Stimulated activated CD8-positive, alpha-beta memory T cell treated with anti-CD3 and anti-CD28 coated beads, Interleukin-12 subunit alpha, Interleukin-12 subunit beta, amount 100 ng/mL, for 24 hours (primary cell): ENCODE data around the gene DVL3.
A peak's percentile ranks its signal among the peaks of the same experiment; 100 is the strongest.
"Not testable (repeated sequence)": the region's sequence is repeated elsewhere in the genome, so short reads cannot be mapped to it uniquely, and the experiment has no call there.

Experiments
- DNase-seq: peaks from one replicate; pipeline ENCODE4 v3.0.0-alpha.2; 2020; ENCODE audit errors: extremely low read depth

Gene DVL3

DNA sequence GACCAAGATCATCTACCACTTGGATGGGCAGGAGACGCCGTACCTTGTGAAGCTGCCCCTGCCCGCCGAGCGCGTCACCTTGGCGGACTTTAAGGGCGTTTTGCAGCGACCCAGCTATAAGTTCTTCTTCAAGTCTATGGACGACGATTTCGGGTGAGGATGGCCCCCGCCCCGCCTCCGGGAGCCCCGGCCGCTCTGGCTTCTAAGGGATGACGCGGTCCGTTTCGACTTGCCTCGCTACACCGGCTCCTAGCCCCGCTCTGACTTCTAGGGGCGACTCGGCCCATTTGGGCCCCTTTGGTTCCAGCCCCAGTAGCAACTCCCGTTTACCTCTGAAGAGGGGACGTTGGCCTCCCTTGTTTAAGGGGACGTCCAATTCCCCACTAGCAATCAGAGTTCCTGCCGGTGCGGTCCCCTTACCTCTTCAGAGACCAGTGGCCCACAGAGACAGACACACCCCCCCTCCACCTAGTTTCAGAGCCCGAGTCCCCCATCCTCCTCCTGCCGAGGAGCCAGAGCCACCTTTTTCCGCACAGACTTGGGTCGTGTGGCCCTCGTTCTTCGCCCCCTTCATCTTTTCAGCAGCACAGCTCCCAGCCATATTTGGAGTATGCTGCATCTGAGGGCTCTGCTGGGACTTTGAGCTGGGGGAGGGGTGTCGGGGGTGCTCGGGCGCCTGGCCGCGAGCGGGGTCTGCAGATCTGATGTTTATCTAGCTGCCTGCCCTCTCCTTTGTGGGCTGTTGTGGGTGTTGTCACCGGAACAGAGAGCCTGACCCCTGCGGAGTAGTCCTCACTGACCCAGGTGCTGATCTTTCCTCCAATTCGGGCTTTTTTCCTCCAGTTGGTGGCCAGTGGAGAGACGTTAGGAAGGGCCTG is 706 bp downstream of the DVL3 start:
- no peak for DNase-seq

DNA sequence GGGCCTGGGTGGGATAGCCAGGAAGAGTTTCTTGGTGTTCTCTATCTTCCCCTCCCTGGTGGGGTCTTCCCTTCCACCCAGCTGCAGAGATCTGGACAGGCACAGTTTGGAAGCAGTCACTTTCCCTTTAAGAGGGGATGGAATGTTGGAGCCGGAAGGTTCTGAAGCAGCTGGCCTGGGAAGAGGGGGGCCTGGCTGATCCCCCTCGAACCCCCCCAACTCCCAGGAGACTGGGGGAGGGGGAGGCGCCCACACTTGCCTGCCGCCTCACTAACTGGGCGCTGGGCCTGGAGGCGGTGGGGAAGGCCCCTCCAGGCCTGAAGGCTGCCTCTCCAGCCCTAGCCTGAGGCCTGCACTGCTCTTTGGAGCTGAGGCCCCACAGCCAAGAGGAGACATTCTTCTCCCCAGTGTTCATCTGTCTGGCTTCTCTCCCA is 1.4 kb downstream of the DVL3 start:
- DNase-seq = no peak

DNA sequence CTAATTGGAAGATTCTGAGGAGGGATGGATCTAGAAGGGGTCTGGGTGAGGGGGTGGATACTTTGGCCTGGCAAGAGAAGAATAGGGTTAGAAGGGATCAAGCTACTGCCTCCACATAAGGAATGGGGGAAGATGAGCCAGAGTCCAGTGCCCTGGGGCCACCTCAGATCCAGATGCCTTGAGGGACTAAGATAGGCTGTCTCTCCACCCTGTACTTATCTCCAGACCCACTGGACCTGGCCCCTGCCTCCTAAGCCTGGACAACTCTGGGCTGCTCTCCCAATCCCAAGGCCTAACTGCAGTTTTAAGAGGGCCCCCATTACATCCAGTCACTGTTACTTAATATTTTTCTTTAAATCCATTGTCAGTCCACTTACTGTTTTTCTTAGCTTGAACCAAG is 2.0 kb downstream of the DVL3 start:
- DNase-seq = no peak

DNA sequence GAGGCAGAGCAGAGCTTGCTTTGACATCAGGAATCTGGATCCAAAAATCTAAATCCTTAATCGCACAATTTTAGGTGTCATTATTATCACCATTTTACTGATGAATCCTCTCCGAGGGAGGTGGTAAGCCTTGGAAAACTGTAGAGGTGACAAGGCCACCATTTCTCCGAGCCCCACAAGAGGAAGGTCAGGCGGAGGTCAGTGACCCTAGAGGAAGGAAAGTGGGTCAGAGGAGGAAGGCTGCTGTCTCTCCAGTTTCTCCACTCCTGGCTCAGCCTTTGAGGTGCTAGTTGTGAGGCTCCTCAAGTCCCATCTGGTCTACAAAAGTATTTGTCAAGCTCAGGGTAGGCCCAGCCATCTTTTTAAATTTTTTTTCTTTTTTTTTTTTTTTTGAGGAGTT is 3.2 kb downstream of the DVL3 start:
- DNase-seq = no peak

DNA sequence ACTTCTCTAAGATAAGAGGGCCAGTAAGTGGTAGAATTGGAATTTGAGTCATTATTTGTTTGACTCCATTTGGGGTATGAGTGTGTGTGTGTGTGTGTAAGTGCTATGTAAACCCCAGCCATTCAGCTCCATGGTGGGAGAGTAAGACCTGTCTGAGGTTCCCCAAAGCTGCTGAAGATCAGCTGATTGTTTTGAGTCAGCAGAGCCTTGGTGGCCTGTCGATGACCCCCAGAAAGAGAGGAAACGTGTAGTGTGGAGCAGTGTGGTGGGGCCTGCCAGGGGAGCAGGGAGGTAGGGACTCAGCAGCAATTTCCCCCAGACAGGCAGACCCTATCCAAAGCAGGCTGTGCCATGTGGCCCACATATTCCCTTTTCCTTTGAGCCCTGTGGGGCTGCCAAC is 5.3 kb downstream of the DVL3 start:
- DNase-seq = no peak

DNA sequence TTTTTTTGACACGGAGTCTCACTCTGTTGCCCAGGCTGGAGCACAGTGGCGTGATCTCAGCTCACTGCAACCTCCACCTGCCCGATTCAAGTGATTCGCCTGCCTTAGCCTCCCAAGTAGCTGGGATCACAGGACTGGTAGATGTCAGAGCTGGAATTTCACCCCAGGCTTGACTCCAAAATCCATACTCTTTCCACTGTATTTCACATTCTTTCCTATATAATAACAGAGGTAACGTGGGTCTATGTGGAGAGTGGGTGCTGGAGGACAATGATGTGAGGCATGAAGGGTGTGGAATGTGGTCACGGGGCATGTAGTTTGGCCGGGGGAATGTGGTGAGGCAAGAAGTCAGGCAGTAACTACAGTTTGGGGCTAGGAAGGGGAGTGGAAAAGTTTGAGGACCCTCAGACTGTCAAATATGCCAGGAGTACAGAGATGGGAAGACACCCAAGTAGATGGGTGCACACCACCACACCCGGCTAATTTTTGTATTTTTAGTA is 7.4 kb downstream of the DVL3 start:
- not testable (repeated sequence) for DNase-seq

DNA sequence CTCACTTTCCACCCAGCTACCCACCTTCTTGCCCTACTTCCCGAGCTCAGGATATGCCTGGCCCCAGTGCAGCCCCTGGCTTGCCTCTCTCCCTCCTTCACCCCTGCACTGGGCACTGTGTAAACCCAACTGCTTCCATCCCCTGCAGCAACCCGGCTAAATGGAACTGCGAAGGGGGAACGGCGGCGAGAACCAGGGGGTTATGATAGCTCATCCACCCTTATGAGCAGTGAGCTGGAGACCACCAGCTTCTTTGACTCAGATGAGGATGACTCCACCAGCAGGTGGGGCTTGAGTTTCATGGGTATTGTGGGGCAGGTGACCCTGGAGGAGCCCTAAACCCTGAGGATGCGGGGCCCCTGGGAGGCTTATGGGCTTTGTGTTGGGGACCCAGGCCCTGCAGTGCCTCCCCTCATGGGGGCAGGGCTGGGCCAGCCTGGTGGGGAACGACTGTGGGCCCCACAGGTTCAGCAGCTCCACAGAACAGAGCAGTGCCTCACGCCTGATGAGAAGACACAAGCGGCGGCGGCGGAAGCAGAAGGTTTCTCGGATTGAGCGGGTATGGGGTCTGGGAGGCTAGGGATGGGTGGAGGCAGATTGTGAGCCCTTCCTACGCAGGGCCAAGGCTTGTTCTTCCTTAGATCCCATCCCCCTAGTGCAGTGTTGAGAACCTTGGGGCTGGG is 9.6 kb downstream of the DVL3 start:
- no peak for DNase-seq

DNA sequence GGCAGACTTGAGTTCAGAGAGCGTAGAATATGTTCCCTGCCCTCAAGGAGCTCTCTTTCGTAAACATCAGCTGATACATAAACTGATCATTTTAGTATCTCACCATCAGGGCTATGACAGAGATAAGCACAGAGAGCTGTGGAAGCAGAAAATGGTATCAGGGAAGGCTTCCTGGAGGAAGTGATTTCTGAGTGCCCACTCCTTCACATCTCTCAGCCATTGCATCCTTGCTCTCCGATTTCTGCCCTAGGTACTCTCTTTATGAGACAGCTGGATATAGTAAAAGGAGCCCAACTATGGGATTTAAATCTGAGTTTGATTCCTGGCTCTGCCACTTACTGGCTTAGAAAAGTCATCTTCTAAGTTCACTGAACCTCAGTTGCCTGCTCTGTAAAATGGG is 10.4 kb downstream of the DVL3 start:
- DNase-seq = no peak

DNA sequence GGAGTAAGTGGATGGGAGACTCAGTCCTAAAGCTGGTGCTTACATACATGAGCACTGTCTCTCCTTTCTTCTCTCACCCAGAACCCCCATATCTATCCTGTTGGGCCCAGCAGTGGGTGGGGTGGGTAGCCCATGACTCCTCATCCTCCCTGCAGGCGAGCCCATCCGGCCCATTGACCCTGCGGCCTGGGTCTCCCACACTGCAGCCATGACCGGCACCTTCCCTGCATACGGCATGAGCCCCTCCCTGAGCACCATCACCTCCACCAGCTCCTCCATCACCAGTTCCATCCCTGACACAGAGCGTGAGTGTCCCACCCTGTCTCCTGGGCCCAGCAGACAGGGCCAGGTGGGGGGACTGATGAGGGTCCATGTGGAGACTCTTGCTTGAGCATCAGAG is 11.5 kb downstream of the DVL3 start:
- DNase-seq = no peak

DNA sequence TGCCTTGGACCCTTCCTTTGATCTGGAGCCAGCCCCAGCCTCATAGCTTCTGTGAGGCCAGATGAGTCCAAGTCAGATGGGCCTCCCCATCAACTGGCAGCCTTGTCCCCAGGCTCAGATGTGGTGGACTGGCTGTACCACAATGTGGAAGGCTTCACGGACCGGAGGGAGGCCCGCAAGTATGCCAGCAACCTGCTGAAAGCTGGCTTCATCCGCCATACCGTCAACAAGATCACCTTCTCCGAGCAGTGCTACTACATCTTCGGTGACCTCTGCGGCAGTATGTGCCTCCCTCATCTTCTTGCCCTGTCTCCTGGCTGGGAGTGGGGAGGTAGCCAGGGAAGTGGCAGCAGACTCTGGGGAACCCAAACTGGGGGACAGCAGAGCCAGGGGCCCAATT is 12.6 kb downstream of the DVL3 start:
- no peak for DNase-seq

DNA sequence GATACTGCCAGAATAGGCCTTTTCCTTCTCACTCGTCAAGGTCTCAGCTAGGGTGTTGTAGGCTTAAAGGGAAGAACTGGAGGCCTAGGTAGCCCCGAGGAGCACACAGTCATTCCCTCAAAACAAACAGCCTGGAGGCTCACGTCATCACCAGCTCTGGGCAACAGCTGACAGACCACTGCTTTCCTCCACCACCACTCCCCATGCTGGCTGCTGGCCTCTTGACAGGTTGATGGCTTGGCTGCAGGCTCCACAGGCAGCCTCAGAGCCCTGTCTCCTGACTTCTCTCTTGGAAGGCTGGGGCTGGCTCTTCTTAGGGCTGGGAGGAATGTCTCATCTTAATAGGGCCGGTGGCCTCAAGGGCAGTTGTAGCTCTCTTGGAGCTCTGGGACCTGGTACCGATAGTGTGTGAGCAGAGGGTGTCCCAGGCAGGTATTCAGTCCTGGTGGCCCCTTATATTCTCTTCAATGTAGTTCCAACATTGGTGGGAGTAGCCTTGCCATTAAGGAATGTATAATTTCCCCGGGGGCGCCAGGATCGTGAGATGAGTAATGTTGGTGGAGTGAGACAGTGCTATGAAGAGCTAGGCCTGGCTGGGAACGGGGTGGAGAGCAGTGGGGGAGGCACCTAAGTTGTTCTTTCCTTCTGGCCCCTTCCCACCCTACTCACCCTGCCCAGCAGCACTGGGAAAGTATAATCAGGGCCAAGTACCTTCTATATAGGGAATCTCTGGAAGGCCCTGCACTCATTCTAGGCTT is 13.4 kb downstream of the DVL3 start:
- DNase-seq = no peak

DNA sequence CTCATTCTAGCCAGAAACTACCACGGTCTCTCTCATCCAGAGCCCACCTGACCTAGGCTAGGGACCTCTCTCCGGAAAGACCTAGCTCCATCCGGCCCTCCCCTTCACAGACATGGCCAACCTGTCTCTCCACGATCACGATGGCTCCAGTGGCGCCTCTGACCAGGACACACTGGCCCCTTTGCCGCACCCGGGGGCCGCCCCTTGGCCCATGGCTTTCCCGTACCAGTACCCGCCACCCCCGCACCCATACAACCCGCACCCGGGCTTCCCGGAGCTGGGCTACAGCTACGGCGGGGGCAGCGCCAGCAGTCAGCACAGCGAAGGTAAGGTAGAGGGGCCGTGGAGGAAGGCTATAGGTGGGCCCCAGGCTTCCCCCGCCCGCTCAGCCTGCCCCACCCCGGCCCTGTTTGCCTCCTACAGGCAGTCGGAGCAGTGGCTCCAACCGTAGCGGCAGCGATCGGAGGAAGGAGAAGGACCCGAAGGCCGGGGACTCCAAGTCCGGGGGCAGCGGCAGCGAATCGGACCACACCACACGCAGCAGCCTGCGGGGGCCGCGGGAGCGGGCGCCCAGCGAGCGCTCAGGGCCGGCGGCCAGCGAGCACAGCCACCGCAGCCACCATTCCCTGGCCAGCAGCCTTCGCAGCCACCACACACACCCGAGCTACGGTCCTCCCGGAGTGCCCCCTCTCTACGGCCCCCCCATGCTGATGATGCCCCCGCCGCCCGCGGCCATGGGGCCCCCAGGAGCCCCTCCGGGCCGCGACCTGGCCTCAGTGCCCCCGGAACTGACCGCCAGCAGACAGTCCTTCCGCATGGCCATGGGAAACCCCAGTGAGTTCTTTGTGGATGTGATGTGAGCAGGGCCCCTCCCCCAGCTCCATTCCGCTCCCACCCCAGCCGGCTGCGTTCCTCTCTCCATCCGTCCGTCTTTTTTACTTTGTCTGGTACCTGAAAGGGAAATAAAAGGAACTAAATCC is 15.0 kb downstream of the DVL3 start:
- DNase-seq = no peak

DNA sequence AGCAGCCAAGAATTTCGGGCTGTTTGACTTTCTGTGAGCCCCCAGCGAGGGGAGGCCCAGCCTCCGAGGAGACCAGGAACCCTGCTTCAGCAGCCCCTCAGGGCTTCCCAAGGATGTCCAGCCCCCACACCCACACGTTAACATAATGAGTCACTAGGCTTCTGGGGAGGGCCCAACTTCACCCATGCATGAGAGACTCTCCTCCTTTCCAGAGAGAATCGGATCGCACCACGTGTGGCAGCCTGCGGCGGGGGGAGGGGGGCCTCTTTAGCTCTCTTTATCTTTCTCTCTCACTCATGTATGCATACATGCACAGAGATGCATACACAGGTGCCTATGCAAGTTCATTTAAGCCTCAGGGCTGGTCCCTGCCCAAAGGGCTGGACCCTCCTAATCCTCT is 16.4 kb downstream of the DVL3 start:
- no peak for DNase-seq

DNA sequence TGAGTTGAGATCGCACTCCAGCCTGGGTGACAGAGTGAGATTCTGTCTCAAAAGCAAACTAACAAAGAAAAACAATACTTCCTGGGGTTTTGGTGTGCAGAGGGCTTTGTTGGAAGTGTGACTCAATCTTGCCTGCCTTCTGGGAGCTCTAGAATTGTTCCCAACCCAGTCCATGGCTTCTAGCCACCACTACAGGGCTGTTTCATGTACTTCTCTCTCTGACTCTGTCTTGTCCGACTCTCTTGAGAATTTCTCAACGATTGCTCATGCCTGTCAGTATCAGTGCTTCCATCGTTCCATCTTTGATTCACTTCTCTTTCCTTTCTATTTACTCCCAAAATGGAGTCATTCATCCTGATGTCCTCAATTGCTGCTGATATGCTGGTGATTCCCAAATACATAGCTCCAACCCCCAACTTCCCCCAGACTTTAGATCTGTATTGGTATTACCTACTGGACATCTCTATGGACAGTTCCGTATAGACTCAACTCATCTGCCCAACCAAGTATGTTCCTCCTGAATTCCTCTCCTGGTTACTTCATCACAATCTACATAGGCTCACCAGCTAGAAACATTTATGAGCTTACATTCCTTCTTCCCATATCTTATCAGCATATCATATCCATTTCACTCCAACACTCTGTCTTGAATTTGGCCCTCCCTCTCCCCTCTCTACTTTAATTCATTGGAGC is 17.6 kb downstream of the DVL3 start:
- DNase-seq = no peak

DNA sequence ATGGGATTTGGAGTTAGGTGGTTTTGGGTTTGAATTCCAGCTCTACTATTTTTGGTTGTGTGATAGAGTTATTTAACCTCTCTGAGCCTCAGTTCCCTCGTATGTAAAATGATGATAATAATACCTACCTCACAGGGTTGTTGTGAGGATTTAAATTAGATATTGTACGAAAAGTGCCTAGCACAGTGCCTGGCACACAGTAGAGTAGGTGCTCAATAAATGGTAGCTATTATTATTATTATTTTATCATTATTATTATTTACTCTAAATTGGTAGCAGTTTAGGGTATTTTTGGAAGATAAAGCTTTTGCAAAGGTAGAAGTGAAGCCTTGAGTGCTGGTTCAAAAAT is 18.2 kb downstream of the DVL3 start:
- DNase-seq = no peak

DNA sequence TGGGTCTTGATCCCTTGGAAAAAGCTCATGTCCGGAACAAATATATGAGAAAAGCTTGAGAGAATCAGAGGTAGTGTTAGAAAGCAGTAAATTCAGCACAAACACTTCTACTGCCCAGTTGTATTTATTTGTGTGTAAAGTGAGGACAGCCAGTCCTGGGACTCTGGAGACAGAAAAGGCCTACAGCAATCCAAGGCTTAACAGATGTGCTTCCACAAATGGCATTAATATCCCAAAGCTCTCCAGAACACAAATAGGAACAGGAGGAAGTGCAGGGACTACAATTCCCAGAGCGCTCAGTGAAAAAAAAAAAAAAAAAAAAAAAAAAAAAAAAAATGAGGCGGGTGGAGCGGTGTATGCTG is 19.1 kb downstream of the DVL3 start:
- DNase-seq = no peak

DNA sequence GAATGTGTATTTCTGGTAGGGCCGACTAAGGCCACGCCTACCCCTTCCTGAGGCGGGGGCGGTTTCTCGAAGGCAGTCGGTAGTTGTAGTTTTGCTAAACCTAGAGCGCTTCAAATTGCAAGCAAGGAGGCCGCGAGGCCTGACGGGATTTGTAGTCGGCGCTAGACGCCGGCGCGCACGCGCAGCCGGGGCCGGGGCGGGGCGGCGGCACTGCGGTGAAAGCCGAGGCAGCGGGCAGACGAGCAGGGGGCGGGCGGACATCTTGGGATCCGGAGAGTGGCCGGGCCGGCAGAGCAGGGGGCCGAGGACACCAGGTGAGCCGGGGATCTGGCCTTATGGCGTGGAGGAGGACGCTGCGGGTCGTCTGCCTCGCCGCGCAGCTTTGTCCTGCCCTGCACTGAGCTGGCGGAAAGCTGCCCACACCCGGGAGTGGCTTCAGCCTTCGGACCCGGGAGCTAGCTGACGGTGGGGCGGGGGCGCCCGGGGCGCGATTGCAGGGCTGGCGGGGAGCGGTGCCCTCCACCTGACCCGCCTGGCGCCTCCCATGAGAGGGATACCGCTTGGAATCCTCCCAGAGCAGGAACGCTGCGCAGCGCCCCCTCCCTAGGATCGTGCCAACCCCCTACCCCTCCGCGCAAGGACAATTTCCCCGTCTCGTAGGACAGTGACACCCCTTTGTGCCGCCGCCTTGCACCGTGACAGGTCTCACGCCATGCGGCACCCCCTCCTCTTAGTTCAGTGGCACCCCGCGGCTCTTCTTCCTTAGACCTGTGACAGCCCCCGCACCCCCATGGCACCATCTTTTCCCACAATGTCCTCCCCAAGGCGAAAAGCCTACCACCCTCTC is 19.7 kb downstream of the DVL3 start, which contains the start of gene AP2M1:
AP2M1 (plus strand) TSS at position 210 of the 847 bp plus-strand sequence. CDS start 2,139 bp downstream, outside the sequence.
- peak; percentile 93 for DNase-seq

DNA sequence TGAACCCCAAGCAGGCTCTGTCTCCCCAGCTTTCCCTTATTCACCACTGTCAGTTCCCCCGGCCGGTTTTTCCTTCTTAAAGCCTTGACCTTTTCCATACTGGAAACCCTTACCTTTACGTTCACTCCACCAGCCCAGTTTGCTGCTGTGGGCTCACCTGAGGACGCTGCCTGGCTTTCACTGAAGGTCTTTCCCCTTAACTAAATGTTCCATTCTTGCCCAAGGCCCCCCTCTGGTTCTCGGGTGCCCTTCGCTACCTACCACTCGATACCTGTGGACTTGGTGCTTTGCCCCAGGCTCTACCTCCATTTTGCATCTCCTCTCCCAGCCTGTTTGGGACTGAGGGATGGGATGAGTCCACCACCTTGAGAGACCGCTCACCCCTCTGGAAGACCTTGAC is 20.3 kb downstream of the DVL3 start:
- no peak for DNase-seq

DNA sequence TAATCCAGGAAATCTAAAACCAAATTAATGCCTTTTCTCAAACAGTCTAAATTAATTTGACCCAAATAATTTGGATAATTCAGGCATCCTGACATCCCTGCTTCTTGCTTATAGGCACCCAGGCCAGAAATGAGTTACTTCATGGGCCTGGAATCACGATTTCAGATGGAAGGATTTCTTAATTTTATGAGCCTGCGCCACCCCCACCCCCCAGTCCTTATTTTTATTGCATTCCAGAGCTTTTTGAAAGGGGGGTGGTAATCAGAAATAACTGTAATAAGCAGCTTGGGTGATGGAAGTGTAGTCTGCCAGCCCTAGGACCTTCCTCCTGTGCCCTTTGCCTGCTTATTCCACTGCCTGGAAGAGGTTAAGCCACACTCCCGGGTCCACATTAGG is 20.8 kb downstream of the DVL3 start:
- DNase-seq = no peak
